HCT116 (cell line): ENCODE data around the gene RAB5IF. TPM values are rescaled to one million over a fixed set of nuclear protein-coding genes. Genes with fewer than 3 reads are reported as not detected.

Experiments used
- ATAC-seq: fragments of 200-7000 bp; cut with Tn5 transposase; 2 replicates; pipeline ENCODE4 v1.9.1; 2020; ENCODE audit warnings: mild to moderate bottlenecking, moderate library complexity
- BruUV-seq: library from RNA; stranded (reverse); fragments of 400-500 nt; replicated peaks from 2 replicates; lab custom pipeline; 2021; lab: Mats Ljungman, UMichigan
- CTCF ChIA-PET: fragments of 300-600 bp; sonication (Branson Sonifier 250); formaldehyde crosslinking; loops from one replicate; lab custom pipeline; 2021; ENCODE audit warnings: antibody characterized with exemption; lab: Charles Lee
- POLR2A ChIA-PET: fragments of 300-600, 350-600 bp; sonication (Branson Sonifier 250); formaldehyde crosslinking; loops from one replicate; lab custom pipeline; 2021; ENCODE audit warnings: antibody characterized with exemption; lab: Charles Lee
- RAD21 ChIA-PET, 2 experiments: fragments of 300-600 bp; sonication (Branson Sonifier 250); formaldehyde crosslinking; loops; one replicate each; lab custom pipeline; 2023; ENCODE audit warnings: low total read pairs in 2 of 2; ENCODE audit not compliant: uncharacterized antibody in 2 of 2, unreplicated experiment in 2 of 2, low non-redundant PET in 1 of 2; lab: Charles Lee
- DNase-seq: peaks from one replicate; pipeline ENCODE4 v3.0.0-alpha.2; 2010; ENCODE audit warnings: low read depth, low spot score
- H2AFZ ChIP-seq: fragments of 200-600 bp; shearing (Covaris generic), sonication (generic); 2 replicates; pipeline ENCODE4 v1.6.1; 2017; ENCODE audit warnings: low read depth, mixed run types, mixed read lengths, antibody characterized with exemption, low read length; ENCODE audit not compliant: poor library complexity, severe bottlenecking
- H3K27ac ChIP-seq: 2 replicates; pipeline ENCODE4 v1.5.1; 2012; ENCODE audit warnings: low read depth, low read length
- H3K27me3 ChIP-seq: fragments of 200-600 bp; sonication (generic); 2 replicates; pipeline ENCODE4 v1.6.1; 2016; ENCODE audit warnings: mixed run types, low read length, mixed read lengths; ENCODE audit not compliant: insufficient read depth
- H3K36me3 ChIP-seq, 2 experiments: fragments of 200-500 bp in 1 of 2; fragments of 200-600 bp in 1 of 2; sonication (Bioruptor generic) in 1 of 2; sonication (generic) in 1 of 2; 2 replicates each; pipeline versions ENCODE4 v1.5.1 to v1.6.1; 2014 to 2016; ENCODE audit warnings: low read length in 2 of 2, inconsistent platforms in 1 of 2, mixed read lengths in 1 of 2, mixed run types in 1 of 2; ENCODE audit not compliant: insufficient read depth in 2 of 2, control insufficient read depth in 1 of 2
- H3K4me1 ChIP-seq, 2 experiments: fragments of 200-600 bp in 1 of 2; sonication (generic) in 1 of 2; 2 replicates each; pipeline versions ENCODE4 v1.5.1 to v1.6.1; 2012 to 2017; ENCODE audit warnings: low read length in 2 of 2, inconsistent platforms in 1 of 2, mild to moderate bottlenecking in 1 of 2, mixed read lengths in 1 of 2, mixed run types in 1 of 2, moderate library complexity in 1 of 2; ENCODE audit not compliant: insufficient read depth in 2 of 2, control insufficient read depth in 1 of 2
- H3K4me2 ChIP-seq: fragments of 200-600 bp; sonication (generic); 2 replicates; pipeline ENCODE4 v1.6.1; 2017; ENCODE audit warnings: mixed run types, low read length, mixed read lengths
- H3K4me3 ChIP-seq, 2 experiments: fragments of 200-600 bp in 1 of 2; sonication (generic) in 1 of 2; replicated peaks in 1 of 2; 2 replicates each; pipeline ENCODE4 v1.5.1; 2011 to 2016; ENCODE audit warnings: low read length in 2 of 2, control low read depth in 1 of 2, low read depth in 1 of 2, mild to moderate bottlenecking in 1 of 2, mixed read lengths in 1 of 2, mixed run types in 1 of 2
- H3K79me2 ChIP-seq: fragments of 200-600 bp; sonication (generic); 2 replicates; pipeline ENCODE4 v1.6.1; 2017; ENCODE audit warnings: mild to moderate bottlenecking, mixed run types, low read length, moderate library complexity, mixed read lengths; ENCODE audit not compliant: insufficient read depth
- H3K9ac ChIP-seq: fragments of 200-600 bp; sonication (generic); 2 replicates; pipeline ENCODE4 v1.6.1; 2016; ENCODE audit warnings: low read length, mixed read lengths
- H3K9me2 ChIP-seq: fragments of 200-600 bp; sonication (generic), shearing (Covaris generic); 2 replicates; pipeline ENCODE4 v1.6.1; 2017; ENCODE audit warnings: mixed run types, mild to moderate bottlenecking, moderate library complexity; ENCODE audit not compliant: insufficient read depth
- H3K9me3 ChIP-seq, 2 experiments: fragments of 200-500 bp in 1 of 2; fragments of 200-600 bp in 1 of 2; sonication (Bioruptor generic) in 1 of 2; sonication (generic) in 1 of 2; 2 replicates each; pipeline ENCODE4 v1.6.1; 2014 to 2017; ENCODE audit warnings: low read length in 2 of 2, mixed read lengths in 2 of 2, inconsistent platforms in 1 of 2, low read depth in 1 of 2, mild to moderate bottlenecking in 1 of 2, mixed run types in 1 of 2, moderate library complexity in 1 of 2; ENCODE audit not compliant: control insufficient read depth in 1 of 2, insufficient read depth in 1 of 2
- H4K20me1 ChIP-seq: fragments of 200-600 bp; sonication (generic), shearing (Covaris generic); 2 replicates; pipeline ENCODE4 v1.6.1; 2017; ENCODE audit warnings: mixed run types, mild to moderate bottlenecking, moderate library complexity; ENCODE audit not compliant: insufficient read depth
- CBX3 ChIP-seq: IDR thresholded peaks from 2 replicates; pipeline ENCODE4 v1.6.1; 2012; ENCODE audit warnings: low read depth
- CEBPB ChIP-seq: IDR thresholded peaks from 2 replicates; pipeline ENCODE4 v1.6.1; 2012; ENCODE audit warnings: low read depth
- EGR1 ChIP-seq: IDR thresholded peaks from 2 replicates; pipeline ENCODE4 v1.6.1; 2012; ENCODE audit warnings: low read depth
- EZH2 ChIP-seq: fragments of 200-600 bp; sonication (generic); IDR thresholded peaks from 2 replicates; pipeline ENCODE4 v1.6.1; 2017; ENCODE audit warnings: antibody characterized with exemption, mixed run types
- EZH2phosphoT487 ChIP-seq: fragments of 200-600 bp; IDR thresholded peaks from 2 replicates; pipeline ENCODE4 v1.6.1; 2018; ENCODE audit warnings: antibody characterized with exemption, borderline replicate concordance
- JUND ChIP-seq: IDR thresholded peaks from 2 replicates; pipeline ENCODE4 v1.6.1; 2012
- POLR2A ChIP-seq: IDR thresholded peaks from 2 replicates; pipeline ENCODE4 v1.7.0; 2011; ENCODE audit warnings: borderline replicate concordance; ENCODE audit not compliant: insufficient read depth, insufficient read length; ENCODE audit errors: extremely low read depth
- POLR2AphosphoS5 ChIP-seq: IDR thresholded peaks from 2 replicates; pipeline ENCODE4 v1.6.1; 2011; ENCODE audit warnings: mild to moderate bottlenecking, low read depth, low read length, moderate library complexity
- SP1 ChIP-seq: IDR thresholded peaks from 2 replicates; pipeline ENCODE4 v1.6.1; 2012; ENCODE audit warnings: low read depth
- YY1 ChIP-seq: IDR thresholded peaks from 2 replicates; pipeline ENCODE4 v1.6.1; 2011; ENCODE audit warnings: low read length, low read depth, moderate library complexity, mild to moderate bottlenecking; ENCODE audit not compliant: insufficient replicate concordance; ENCODE audit errors: extremely low read depth
- ZFX ChIP-seq: fragments of 450-650 bp; IDR thresholded peaks from 2 replicates; pipeline ENCODE4 v1.6.1; 2017
- ZNF274 ChIP-seq: fragments of 200-500 bp; sonication (Bioruptor generic); IDR thresholded peaks from 2 replicates; pipeline ENCODE4 v1.6.1; 2014; ENCODE audit warnings: mild to moderate bottlenecking, low read depth, low read length, inconsistent platforms
- intact Hi-C: fragments of 100-400 bp; cut with micrococcal nuclease; formaldehyde crosslinking; loops from 2 replicates; pipeline ENCODE4 v1.10.0; 2022
- total RNA-seq: library from RNA; stranded (reverse); gene quantifications from one replicate; pipeline ENCODE4 v1.2.1, GENCODE V29; 2021; ENCODE audit not compliant: unreplicated experiment
- TF ChIP-seq, protein P1 (sequence below): IDR thresholded peaks from 2 replicates; pipeline ENCODE4 v1.6.1; 2012
- TF ChIP-seq, protein P2 (sequence below): IDR thresholded peaks from 2 replicates; pipeline ENCODE4 v1.6.1; 2012; ENCODE audit warnings: low read depth
- TF ChIP-seq, protein P3 (sequence below): IDR thresholded peaks from 2 replicates; pipeline ENCODE4 v1.6.1; 2011; ENCODE audit warnings: mild to moderate bottlenecking, low read length, moderate library complexity; ENCODE audit not compliant: insufficient replicate concordance; ENCODE audit errors: extremely low read depth

RAB5IF gene
- total RNA-seq, 1 experiment from 2014 or later, result 82.9 TPM

DNA sequence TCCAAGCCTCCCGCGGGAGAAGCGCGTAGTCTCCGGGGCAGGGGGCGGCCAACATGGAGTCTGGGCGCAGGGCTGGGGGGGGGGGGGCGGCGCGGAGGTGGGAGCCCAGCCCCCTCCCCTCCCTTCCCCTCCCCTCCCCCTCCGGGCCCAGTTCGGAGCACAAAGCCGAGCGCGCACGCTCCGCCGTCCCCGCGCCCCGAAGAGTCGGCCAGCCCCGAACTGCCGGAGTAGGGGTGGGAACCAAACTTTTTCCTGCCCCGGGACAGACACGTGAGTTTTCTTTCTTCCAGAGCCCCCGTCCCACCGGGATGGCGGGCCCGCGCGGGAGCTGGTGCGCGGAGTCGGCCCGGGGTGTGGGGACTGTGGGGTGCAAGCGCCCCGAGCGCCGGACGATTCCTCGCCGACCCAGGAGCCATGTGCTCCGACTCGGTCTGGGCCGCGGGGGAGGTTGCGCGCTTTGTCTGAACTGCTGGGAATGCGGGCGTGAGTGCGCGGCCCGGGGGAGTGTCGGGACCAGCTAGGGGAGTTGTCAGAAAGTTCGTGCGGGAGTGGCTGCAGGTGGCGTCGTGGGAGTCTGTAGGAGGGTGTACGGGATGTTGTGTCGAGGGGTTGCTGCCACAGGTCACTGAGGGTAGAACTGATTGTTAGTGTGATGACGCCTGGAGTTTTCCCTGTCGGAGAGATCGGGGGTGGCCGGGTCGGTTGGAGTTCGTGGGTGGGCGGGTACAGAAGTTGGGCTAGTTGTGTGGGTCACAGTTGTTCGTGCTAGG is 31.0 kb upstream of the RAB5IF start:
- TF ChIP-seq, protein P1, sequence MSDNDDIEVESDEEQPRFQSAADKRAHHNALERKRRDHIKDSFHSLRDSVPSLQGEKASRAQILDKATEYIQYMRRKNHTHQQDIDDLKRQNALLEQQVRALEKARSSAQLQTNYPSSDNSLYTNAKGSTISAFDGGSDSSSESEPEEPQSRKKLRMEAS, result peak; percentile 77
- no peak for TF ChIP-seq POLR2AphosphoS5
- TF ChIP-seq ZNF274, result no peak
- no peak for TF ChIP-seq EZH2
- TF ChIP-seq EGR1, result 0 out of 2 replicates have a peak, but pooled peaks have one; percentile 10
- no peak for TF ChIP-seq JUND
- TF ChIP-seq POLR2A, result no peak
- TF ChIP-seq CBX3, result no peak
- TF ChIP-seq, protein P2, sequence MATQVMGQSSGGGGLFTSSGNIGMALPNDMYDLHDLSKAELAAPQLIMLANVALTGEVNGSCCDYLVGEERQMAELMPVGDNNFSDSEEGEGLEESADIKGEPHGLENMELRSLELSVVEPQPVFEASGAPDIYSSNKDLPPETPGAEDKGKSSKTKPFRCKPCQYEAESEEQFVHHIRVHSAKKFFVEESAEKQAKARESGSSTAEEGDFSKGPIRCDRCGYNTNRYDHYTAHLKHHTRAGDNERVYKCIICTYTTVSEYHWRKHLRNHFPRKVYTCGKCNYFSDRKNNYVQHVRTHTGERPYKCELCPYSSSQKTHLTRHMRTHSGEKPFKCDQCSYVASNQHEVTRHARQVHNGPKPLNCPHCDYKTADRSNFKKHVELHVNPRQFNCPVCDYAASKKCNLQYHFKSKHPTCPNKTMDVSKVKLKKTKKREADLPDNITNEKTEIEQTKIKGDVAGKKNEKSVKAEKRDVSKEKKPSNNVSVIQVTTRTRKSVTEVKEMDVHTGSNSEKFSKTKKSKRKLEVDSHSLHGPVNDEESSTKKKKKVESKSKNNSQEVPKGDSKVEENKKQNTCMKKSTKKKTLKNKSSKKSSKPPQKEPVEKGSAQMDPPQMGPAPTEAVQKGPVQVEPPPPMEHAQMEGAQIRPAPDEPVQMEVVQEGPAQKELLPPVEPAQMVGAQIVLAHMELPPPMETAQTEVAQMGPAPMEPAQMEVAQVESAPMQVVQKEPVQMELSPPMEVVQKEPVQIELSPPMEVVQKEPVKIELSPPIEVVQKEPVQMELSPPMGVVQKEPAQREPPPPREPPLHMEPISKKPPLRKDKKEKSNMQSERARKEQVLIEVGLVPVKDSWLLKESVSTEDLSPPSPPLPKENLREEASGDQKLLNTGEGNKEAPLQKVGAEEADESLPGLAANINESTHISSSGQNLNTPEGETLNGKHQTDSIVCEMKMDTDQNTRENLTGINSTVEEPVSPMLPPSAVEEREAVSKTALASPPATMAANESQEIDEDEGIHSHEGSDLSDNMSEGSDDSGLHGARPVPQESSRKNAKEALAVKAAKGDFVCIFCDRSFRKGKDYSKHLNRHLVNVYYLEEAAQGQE, result no peak
- no peak for TF ChIP-seq SP1
- TF ChIP-seq CEBPB, result no peak
- TF ChIP-seq YY1, result no peak
- TF ChIP-seq, protein P3, sequence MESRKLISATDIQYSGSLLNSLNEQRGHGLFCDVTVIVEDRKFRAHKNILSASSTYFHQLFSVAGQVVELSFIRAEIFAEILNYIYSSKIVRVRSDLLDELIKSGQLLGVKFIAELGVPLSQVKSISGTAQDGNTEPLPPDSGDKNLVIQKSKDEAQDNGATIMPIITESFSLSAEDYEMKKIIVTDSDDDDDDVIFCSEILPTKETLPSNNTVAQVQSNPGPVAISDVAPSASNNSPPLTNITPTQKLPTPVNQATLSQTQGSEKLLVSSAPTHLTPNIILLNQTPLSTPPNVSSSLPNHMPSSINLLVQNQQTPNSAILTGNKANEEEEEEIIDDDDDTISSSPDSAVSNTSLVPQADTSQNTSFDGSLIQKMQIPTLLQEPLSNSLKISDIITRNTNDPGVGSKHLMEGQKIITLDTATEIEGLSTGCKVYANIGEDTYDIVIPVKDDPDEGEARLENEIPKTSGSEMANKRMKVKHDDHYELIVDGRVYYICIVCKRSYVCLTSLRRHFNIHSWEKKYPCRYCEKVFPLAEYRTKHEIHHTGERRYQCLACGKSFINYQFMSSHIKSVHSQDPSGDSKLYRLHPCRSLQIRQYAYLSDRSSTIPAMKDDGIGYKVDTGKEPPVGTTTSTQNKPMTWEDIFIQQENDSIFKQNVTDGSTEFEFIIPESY, result no peak
- TF ChIP-seq EZH2phosphoT487, result no peak
- peak; percentile 24; the same call in 1 of the 2 replicates for TF ChIP-seq ZFX
- RAD21 ChIA-PET, result no interaction called here
- Histone ChIP-seq H3K4me1 (peaks cover 21 to 35% of the 10 kb centered on the region in 2 experiments), H3K79me2 (peaks cover 16% of the 10 kb centered on the region), H3K27me3 (no peaks in the 10 kb centered on the region), H3K4me2 (peak overlapping the region; percentile 100), H3K9ac (peak overlapping the region; percentile 82), H3K9me3 (no peaks in the 10 kb centered on the region), H3K9me2 (no peaks in the 10 kb centered on the region), H2AFZ (no peak overlapping the region), H3K27ac (peak overlapping the region; percentile 68), H4K20me1 (no peaks in the 10 kb centered on the region), H3K36me3 (peaks cover 0 to 2% of the 10 kb centered on the region in 2 experiments; a peak in 3 of 4 replicates), H3K4me3 (peak overlapping the region; percentile 72 to 79)
- POLR2A ChIA-PET, result interaction anchor here (0.6 to 1.2 kb wide), 2 partner anchors 31 to 312 kb away, joined by 3 to 10 read pairs; partner anchors contain the start of gene RAB5IF
- CTCF ChIA-PET, result interaction anchor here (0.7 to 1.8 kb wide), 3 partner anchors 11 to 616 kb away, joined by 3 to 5 read pairs (median 5); partner anchors contain the start of gene RAB5IF
- no TSS peak for BruUV-seq
- intact Hi-C loops, result no loop called here
- peak; percentile 48 for ATAC-seq
- DNase-seq, result no peak
